HepG2 (cell line): Measurements from ENCODE around the gene HLCS. TPM values are rescaled to one million over a fixed set of nuclear protein-coding genes. Genes with fewer than 3 reads are reported as not detected.

Source experiments
- ARHGAP35 ChIP-seq: sonication (generic); formaldehyde crosslinking; IDR thresholded peaks from 2 replicates; pipeline ENCODE4 v1.9.0; 2022; ENCODE audit warnings: mild to moderate bottlenecking, inconsistent platforms, moderate library complexity, missing genetic modification reagents, borderline replicate concordance
- CENPX ChIP-seq: sonication (generic); formaldehyde crosslinking; IDR thresholded peaks from 2 replicates; pipeline ENCODE4 v1.9.0; 2021; ENCODE audit warnings: mild to moderate bottlenecking, missing genetic modification reagents, moderate library complexity
- GABPA ChIP-seq, 2 experiments: IDR thresholded peaks; 2 replicates each; pipeline ENCODE4 v1.6.1; 2011 to 2016; ENCODE audit warnings: low read depth in 2 of 2, low read length in 1 of 2, missing biosample characterization in 1 of 2, missing genetic modification characterization in 1 of 2
- HOXA7 ChIP-seq: sonication (generic); formaldehyde crosslinking; IDR thresholded peaks from 2 replicates; pipeline ENCODE4 v1.8.1; 2022; ENCODE audit warnings: mild to moderate bottlenecking, missing genetic modification reagents, moderate library complexity
- SALL1 ChIP-seq: sonication (generic); formaldehyde crosslinking; IDR thresholded peaks from 2 replicates; pipeline ENCODE4 v1.8.0; 2022; ENCODE audit warnings: mild to moderate bottlenecking, missing genetic modification reagents
- YY1 ChIP-seq: IDR thresholded peaks from 2 replicates; pipeline ENCODE4 v1.6.1; 2011; ENCODE audit warnings: low read length, low read depth, moderate library complexity, mild to moderate bottlenecking; ENCODE audit not compliant: insufficient read depth, insufficient replicate concordance
- ZFP90 ChIP-seq: sonication (generic); formaldehyde crosslinking; IDR thresholded peaks from 2 replicates; pipeline ENCODE4 v1.8.0; 2022; ENCODE audit warnings: missing genetic modification reagents, mild to moderate bottlenecking, inconsistent platforms, borderline replicate concordance
- ZNF407 ChIP-seq: sonication (generic); formaldehyde crosslinking; IDR thresholded peaks from one replicate; pipeline ENCODE4 v1.5.1; 2020; ENCODE audit warnings: mild to moderate bottlenecking, missing genetic modification reagents; ENCODE audit errors: not compliant biosample characterization
- ZNF451 ChIP-seq: sonication (generic); formaldehyde crosslinking; IDR thresholded peaks from 2 replicates; pipeline ENCODE4 v1.5.0; 2020; ENCODE audit warnings: mild to moderate bottlenecking, missing genetic modification reagents
- ZNF788 ChIP-seq: sonication (generic); formaldehyde crosslinking; IDR thresholded peaks from 2 replicates; pipeline ENCODE4 v1.5.0; 2020; ENCODE audit warnings: mild to moderate bottlenecking, missing genetic modification reagents, borderline replicate concordance
- ZNF883 ChIP-seq: sonication (generic); formaldehyde crosslinking; IDR thresholded peaks from 2 replicates; pipeline ENCODE4 v1.5.1; 2020; ENCODE audit warnings: mild to moderate bottlenecking, missing genetic modification reagents; ENCODE audit errors: not compliant biosample characterization
- ZNF891 ChIP-seq: sonication (generic); formaldehyde crosslinking; IDR thresholded peaks from 2 replicates; pipeline ENCODE4 v1.5.0; 2020; ENCODE audit warnings: mild to moderate bottlenecking, missing genetic modification reagents
- polyA plus RNA-seq, 8 experiments: library from polyadenylated mRNA; depleted of rRNA in 3 of 8; stranded (reverse) in 7 of 8; unstranded in 1 of 8; fragments of >200 nt; fragmentation: Illumina TruSeq in 4 of 8; extraction: Trizol in 4 of 8; gene quantifications; 2 replicates each; pipeline versions ENCODE4 v1.2.1 to v1.2.3, GENCODE V29; 2011 to 2016; ENCODE audit warnings: low read depth in 4 of 8, missing spikeins in 1 of 8, mixed read lengths in 1 of 8; ENCODE audit not compliant: insufficient read depth in 1 of 8
- total RNA-seq, 5 experiments: library from RNA; depleted of rRNA; stranded (reverse); fragments of >200 nt; fragmentation: Illumina TruSeq; extraction: Trizol; gene quantifications; 2 replicates each; pipeline ENCODE4 v1.2.3, GENCODE V29; 2016; ENCODE audit warnings: low read depth in 1 of 5
- TF ChIP-seq, protein P1 (sequence below): sonication (generic); formaldehyde crosslinking; IDR thresholded peaks from 2 replicates; pipeline ENCODE4 v1.4.0; 2020; ENCODE audit warnings: mild to moderate bottlenecking, missing genetic modification reagents
- TF ChIP-seq, protein P2 (sequence below): sonication (generic); formaldehyde crosslinking; IDR thresholded peaks from 2 replicates; pipeline ENCODE4 v1.5.0; 2020; ENCODE audit warnings: mild to moderate bottlenecking, missing genetic modification reagents

HLCS gene
- total and polyA plus RNA-seq, 2 of the 13 experiments (the other 11 are each of a cell fraction or from before 2014, with no cell fraction given): 7.9 to 12.3 TPM

DNA sequence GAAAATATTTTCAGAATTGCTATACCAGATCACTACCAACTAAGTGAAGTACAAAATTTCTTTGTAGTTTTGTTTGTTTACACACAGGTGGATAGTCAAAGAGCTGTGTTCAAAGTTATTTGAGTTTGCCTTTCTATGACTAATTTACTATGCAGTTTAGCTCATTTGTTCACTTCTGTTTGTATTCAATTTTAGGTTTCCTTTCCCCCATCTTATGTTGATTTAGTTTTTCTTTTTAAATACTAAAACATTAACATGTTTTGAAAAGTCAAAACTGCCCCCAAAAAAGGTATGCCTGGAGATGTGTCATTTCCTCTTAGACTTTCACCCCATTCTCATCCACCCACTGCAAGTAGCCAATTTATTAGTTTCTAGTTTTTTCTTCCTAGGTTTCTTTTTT is 21.4 kb upstream of the HLCS start (continued):
- no peak for TF ChIP-seq ZFP90 (CRISPR knock-in tag)
- no peak for TF ChIP-seq HOXA7
- no peak for TF ChIP-seq ZNF451 (CRISPR knock-in tag)
- TF ChIP-seq ZNF407 (CRISPR knock-in tag): no peak
- TF ChIP-seq ZNF883 (CRISPR knock-in tag): no peak
- TF ChIP-seq, protein P1, sequence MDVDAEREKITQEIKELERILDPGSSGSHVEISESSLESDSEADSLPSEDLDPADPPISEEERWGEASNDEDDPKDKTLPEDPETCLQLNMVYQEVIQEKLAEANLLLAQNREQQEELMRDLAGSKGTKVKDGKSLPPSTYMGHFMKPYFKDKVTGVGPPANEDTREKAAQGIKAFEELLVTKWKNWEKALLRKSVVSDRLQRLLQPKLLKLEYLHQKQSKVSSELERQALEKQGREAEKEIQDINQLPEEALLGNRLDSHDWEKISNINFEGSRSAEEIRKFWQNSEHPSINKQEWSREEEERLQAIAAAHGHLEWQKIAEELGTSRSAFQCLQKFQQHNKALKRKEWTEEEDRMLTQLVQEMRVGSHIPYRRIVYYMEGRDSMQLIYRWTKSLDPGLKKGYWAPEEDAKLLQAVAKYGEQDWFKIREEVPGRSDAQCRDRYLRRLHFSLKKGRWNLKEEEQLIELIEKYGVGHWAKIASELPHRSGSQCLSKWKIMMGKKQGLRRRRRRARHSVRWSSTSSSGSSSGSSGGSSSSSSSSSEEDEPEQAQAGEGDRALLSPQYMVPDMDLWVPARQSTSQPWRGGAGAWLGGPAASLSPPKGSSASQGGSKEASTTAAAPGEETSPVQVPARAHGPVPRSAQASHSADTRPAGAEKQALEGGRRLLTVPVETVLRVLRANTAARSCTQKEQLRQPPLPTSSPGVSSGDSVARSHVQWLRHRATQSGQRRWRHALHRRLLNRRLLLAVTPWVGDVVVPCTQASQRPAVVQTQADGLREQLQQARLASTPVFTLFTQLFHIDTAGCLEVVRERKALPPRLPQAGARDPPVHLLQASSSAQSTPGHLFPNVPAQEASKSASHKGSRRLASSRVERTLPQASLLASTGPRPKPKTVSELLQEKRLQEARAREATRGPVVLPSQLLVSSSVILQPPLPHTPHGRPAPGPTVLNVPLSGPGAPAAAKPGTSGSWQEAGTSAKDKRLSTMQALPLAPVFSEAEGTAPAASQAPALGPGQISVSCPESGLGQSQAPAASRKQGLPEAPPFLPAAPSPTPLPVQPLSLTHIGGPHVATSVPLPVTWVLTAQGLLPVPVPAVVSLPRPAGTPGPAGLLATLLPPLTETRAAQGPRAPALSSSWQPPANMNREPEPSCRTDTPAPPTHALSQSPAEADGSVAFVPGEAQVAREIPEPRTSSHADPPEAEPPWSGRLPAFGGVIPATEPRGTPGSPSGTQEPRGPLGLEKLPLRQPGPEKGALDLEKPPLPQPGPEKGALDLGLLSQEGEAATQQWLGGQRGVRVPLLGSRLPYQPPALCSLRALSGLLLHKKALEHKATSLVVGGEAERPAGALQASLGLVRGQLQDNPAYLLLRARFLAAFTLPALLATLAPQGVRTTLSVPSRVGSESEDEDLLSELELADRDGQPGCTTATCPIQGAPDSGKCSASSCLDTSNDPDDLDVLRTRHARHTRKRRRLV: no peak
- no peak for TF ChIP-seq GABPA (IDR thresholded peaks at IDR 0.05; ENCODE audit: low read depth, low read length)
- no peak for TF ChIP-seq GABPA (CRISPR knock-in tag; IDR thresholded peaks at IDR 0.05; ENCODE audit: low read depth)
- TF ChIP-seq CENPX: no peak
- TF ChIP-seq, protein P2, sequence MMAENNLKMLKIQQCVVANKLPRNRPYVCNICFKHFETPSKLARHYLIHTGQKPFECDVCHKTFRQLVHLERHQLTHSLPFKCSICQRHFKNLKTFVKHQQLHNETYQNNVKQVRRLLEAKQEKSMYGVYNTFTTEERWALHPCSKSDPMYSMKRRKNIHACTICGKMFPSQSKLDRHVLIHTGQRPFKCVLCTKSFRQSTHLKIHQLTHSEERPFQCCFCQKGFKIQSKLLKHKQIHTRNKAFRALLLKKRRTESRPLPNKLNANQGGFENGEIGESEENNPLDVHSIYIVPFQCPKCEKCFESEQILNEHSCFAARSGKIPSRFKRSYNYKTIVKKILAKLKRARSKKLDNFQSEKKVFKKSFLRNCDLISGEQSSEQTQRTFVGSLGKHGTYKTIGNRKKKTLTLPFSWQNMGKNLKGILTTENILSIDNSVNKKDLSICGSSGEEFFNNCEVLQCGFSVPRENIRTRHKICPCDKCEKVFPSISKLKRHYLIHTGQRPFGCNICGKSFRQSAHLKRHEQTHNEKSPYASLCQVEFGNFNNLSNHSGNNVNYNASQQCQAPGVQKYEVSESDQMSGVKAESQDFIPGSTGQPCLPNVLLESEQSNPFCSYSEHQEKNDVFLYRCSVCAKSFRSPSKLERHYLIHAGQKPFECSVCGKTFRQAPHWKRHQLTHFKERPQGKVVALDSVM: no peak
- no peak for TF ChIP-seq SALL1 (CRISPR knock-in tag)
- TF ChIP-seq ZNF891 (CRISPR knock-in tag): no peak
- TF ChIP-seq ZNF788 (CRISPR knock-in tag): no peak
- TF ChIP-seq YY1: no peak
- TF ChIP-seq ARHGAP35 (CRISPR knock-in tag): no peak
